K562 (cell line): ENCODE measurements around the gene OSM. TPM values are rescaled to one million over a fixed set of nuclear protein-coding genes. Genes with fewer than 3 reads are reported as not detected.

Source experiments
- ATAC-seq: fragments of 200-7000 bp; cut with Tn5 transposase; 3 replicates; pipeline ENCODE4 v1.9.1; 2020; ENCODE audit warnings: moderate library complexity
- BruUV-seq: library from RNA; stranded (reverse); fragments of 400-500 nt; replicated peaks from 2 replicates; lab custom pipeline; 2021; lab: Mats Ljungman, UMichigan
- CTCF ChIA-PET: fragments of 300-600 bp; formaldehyde crosslinking; extraction: SDS; loops from one replicate; lab custom pipeline; 2021; ENCODE audit warnings: low intra/inter-chr PET ratio; lab: Yijun Ruan, JAX
- POLR2A ChIA-PET: fragments of 300-600, 350-650 bp; sonication (Branson Sonifier 250); formaldehyde crosslinking; extraction: SDS; loops from one replicate; lab custom pipeline; 2021; ENCODE audit warnings: antibody characterized with exemption, inconsistent platforms; lab: Yijun Ruan, JAX
- DNase-seq, 4 experiments: peaks; one replicate each; pipeline versions ENCODE4 v3.0.0 to v3.0.0-alpha.2; 2011 to 2018; ENCODE audit warnings: low spot score in 3 of 4, mixed read lengths in 3 of 4; ENCODE audit errors: extremely low read depth in 1 of 4
- FAIRE-seq: peaks from 2 replicates; lab custom pipeline; 2011; peaks lifted over from hg19 to GRCh38; lab: Jason Lieb, UNC
- H2AFZ ChIP-seq: 2 replicates; pipeline ENCODE4 v1.6.0; 2011; ENCODE audit warnings: low read depth, low read length, control low read depth, inconsistent platforms
- H3K27ac ChIP-seq: fragments of 200-600 bp; 3 replicates; pipeline ENCODE4 v1.8.0; 2011; ENCODE audit warnings: low read depth, mild to moderate bottlenecking, control low read depth, inconsistent platforms, low read length, moderate library complexity, mixed read lengths; ENCODE audit errors: extremely low read depth
- H3K27me3 ChIP-seq, 2 experiments: fragments of 300-600 bp in 1 of 2; 2 replicates in 1 of 2; 3 replicates in 1 of 2; pipeline versions ENCODE4 v1.6.0 to v1.8.0; 2011; ENCODE audit warnings: inconsistent platforms in 2 of 2, low read length in 2 of 2, mild to moderate bottlenecking in 1 of 2, mixed read lengths in 1 of 2, moderate library complexity in 1 of 2; ENCODE audit not compliant: control insufficient read depth in 2 of 2, insufficient read depth in 2 of 2
- H3K36me3 ChIP-seq: fragments of 300-600 bp; 3 replicates; pipeline ENCODE4 v1.8.0; 2011; ENCODE audit warnings: mild to moderate bottlenecking, low read length, inconsistent platforms; ENCODE audit not compliant: control insufficient read depth, insufficient read depth
- H3K4me1 ChIP-seq, 2 experiments: fragments of 200-600 bp in 1 of 2; replicated peaks in 1 of 2; 2 replicates in 1 of 2; 3 replicates in 1 of 2; pipeline versions ENCODE4 v1.5.1 to v1.8.0; 2011; ENCODE audit warnings: inconsistent platforms in 2 of 2, low read length in 2 of 2, mild to moderate bottlenecking in 1 of 2, mixed read lengths in 1 of 2, moderate library complexity in 1 of 2; ENCODE audit not compliant: control insufficient read depth in 2 of 2, insufficient read depth in 2 of 2
- H3K4me2 ChIP-seq: 2 replicates; pipeline ENCODE4 v1.6.1; 2011; ENCODE audit warnings: low read length, control low read depth, inconsistent platforms, mixed read lengths; ENCODE audit not compliant: insufficient read depth
- H3K4me3 ChIP-seq: fragments of 200-600 bp; sonication (generic), shearing (Covaris generic); 2 replicates; pipeline ENCODE4 v1.5.1; 2016; ENCODE audit warnings: control low read depth, inconsistent platforms
- H3K79me2 ChIP-seq: fragments of 200-600 bp; 3 replicates; pipeline ENCODE4 v1.8.0; 2011; ENCODE audit warnings: low read length, inconsistent platforms; ENCODE audit not compliant: control insufficient read depth, insufficient read depth
- H3K9ac ChIP-seq, 2 experiments: 2 replicates each; pipeline versions ENCODE4 v1.6.0 to v1.6.1; 2011; ENCODE audit warnings: low read depth in 2 of 2, low read length in 2 of 2, control low read depth in 1 of 2, inconsistent platforms in 1 of 2, mild to moderate bottlenecking in 1 of 2, mixed read lengths in 1 of 2; ENCODE audit not compliant: insufficient read depth in 1 of 2
- H3K9me1 ChIP-seq: one replicate; pipeline ENCODE4 v1.6.0; 2011; ENCODE audit warnings: inconsistent platforms, mild to moderate bottlenecking, low read length, moderate library complexity; ENCODE audit not compliant: control insufficient read depth, insufficient read depth
- H3K9me3 ChIP-seq: replicated peaks from 2 replicates; pipeline ENCODE4 v1.5.1; 2011; ENCODE audit warnings: low read depth, low read length, inconsistent platforms; ENCODE audit not compliant: control insufficient read depth, insufficient read depth
- H4K20me1 ChIP-seq: replicated peaks from 2 replicates; pipeline ENCODE4 v1.6.1; 2011; ENCODE audit warnings: low read length, inconsistent platforms, mixed read lengths; ENCODE audit not compliant: control insufficient read depth, insufficient read depth
- L3MBTL2 ChIP-seq: fragments of 450-650 bp; IDR thresholded peaks from 2 replicates; pipeline ENCODE4 v1.6.1; 2016; ENCODE audit warnings: mild to moderate bottlenecking, moderate library complexity
- LCOR ChIP-seq: sonication (generic); formaldehyde crosslinking; IDR thresholded peaks from 2 replicates; pipeline ENCODE4 v1.8.0; 2022; ENCODE audit warnings: mild to moderate bottlenecking, missing genetic modification reagents
- MAFF ChIP-seq: IDR thresholded peaks from 2 replicates; pipeline ENCODE4 v1.6.1; 2012; ENCODE audit warnings: low read length, improper control_type of control experiment
- PREB ChIP-seq: sonication (generic); formaldehyde crosslinking; IDR thresholded peaks from 2 replicates; pipeline ENCODE4 v1.8.1; 2023; ENCODE audit warnings: mild to moderate bottlenecking, missing genetic modification reagents
- USF2 ChIP-seq: sonication (generic); formaldehyde crosslinking; IDR thresholded peaks from 2 replicates; pipeline ENCODE4 v1.5.0; 2020; ENCODE audit warnings: missing genetic modification reagents
- ZBTB1 ChIP-seq: sonication (generic); formaldehyde crosslinking; IDR thresholded peaks from 2 replicates; pipeline ENCODE4 v1.8.1; 2023; ENCODE audit warnings: missing genetic modification reagents, low read depth, mild to moderate bottlenecking, borderline replicate concordance
- ZC3H4 ChIP-seq: sonication (generic); formaldehyde crosslinking; IDR thresholded peaks from 2 replicates; pipeline ENCODE4 v1.9.0; 2021; ENCODE audit warnings: missing genetic modification reagents, borderline replicate concordance
- ZKSCAN1 ChIP-seq: fragments of 150-350 bp; IDR thresholded peaks from 2 replicates; pipeline ENCODE4 v1.6.1; 2016; ENCODE audit warnings: low read depth, low read length
- ZNF592 ChIP-seq: fragments of 450-650 bp; IDR thresholded peaks from 2 replicates; pipeline ENCODE4 v1.6.1; 2017; ENCODE audit warnings: antibody characterized with exemption, mild to moderate bottlenecking
- WGBS: fragments of 100-300 bp; shearing (Covaris generic); methylation state at CpG from one replicate; pipeline ENCODE4 v1.1.6; 2016; ENCODE audit warnings: low coverage, mixed read lengths; ENCODE audit not compliant: insufficient coverage; ENCODE audit errors: missing lambda C conversion rate; 5-methylcytosine and 5-hydroxymethylcytosine counted together
- in situ Hi-C: fragments of 300-500 bp; cut with MboI; formaldehyde crosslinking; loops from 4 replicates; pipeline ENCODE4 v1.15.0; 2018; ENCODE audit warnings: inconsistent platforms, mixed read lengths
- intact Hi-C: fragments of 100-400 bp; cut with micrococcal nuclease; formaldehyde crosslinking; loops from 2 replicates; pipeline ENCODE4 v1.14.2; 2022
- polyA plus RNA-seq, 8 experiments: library from polyadenylated mRNA; depleted of rRNA in 4 of 8; stranded (reverse) in 5 of 8; unstranded in 3 of 8; fragments of >200 nt; fragmentation: Nextera tagmentation in 2 of 8; fragmentation: Illumina TruSeq in 1 of 8; extraction: Ambion mirVana in 2 of 8; extraction: Trizol in 1 of 8; gene quantifications; 2 replicates each; pipeline versions ENCODE4 v1.2.1 to v1.2.3, GENCODE V29; 2011 to 2014; ENCODE audit warnings: inconsistent platforms in 1 of 8, missing spikeins in 1 of 8
- total RNA-seq, 7 experiments: library from RNA; depleted of rRNA in 6 of 7; stranded (reverse); fragments of >200 nt in 6 of 7; fragmentation: Illumina TruSeq in 2 of 7; extraction: Trizol in 2 of 7; gene quantifications; 2 replicates each; pipeline versions ENCODE4 v1.2.1 to v1.2.3, GENCODE V29; 2011 to 2021; ENCODE audit warnings: low replicate concordance in 1 of 7

Gene OSM
- total and polyA plus RNA-seq, 9 of the 15 experiments (the other 6 are each of a cell fraction or from before 2014, with no cell fraction given): 0.22 TPM; not detected in 8

GRCh38 chr22:30276039-30276438 lies 9.4 kb upstream of the OSM start:
- in situ Hi-C loops: no loop called here
- 40% methylated on average over 2 of the region's 8 CpGs for WGBS
- FAIRE-seq: no peak
- no peak overlapping the region; the same call in 2 of the 3 replicates for H3K27ac ChIP-seq
- H3K9ac ChIP-seq: no peak overlapping the region
- H3K9me3 ChIP-seq: no peaks in the 10 kb centered on the region
- TF ChIP-seq ZBTB1 (CRISPR knock-in tag) (no peak), ZKSCAN1 (no peak), L3MBTL2 (0 out of 2 replicates have a peak, but pooled peaks have one; percentile 2), MAFF (no peak), PREB (CRISPR knock-in tag) (no peak), ZNF592 (0 out of 2 replicates have a peak, but pooled peaks have one; percentile 31), LCOR (no peak), ZC3H4 (CRISPR knock-in tag) (no peak), USF2 (CRISPR knock-in tag) (no peak)
- H3K9me1 ChIP-seq: no peaks in the 10 kb centered on the region
- H2AFZ ChIP-seq: peak overlapping the region; percentile 82
- no peaks in the 10 kb centered on the region for H3K79me2 ChIP-seq
- intact Hi-C loops: no loop called here
- H3K4me2 ChIP-seq: peak overlapping the region; percentile 14
- H3K4me1 ChIP-seq: peaks cover 2 to 11% of the 10 kb centered on the region in 2 experiments; a peak in 3 of 5 replicates
- no TSS peak for BruUV-seq
- ChIA-PET POLR2A (interaction anchor here (0.8 to 1.8 kb wide), 2 partner anchors 12 to 109 kb away, joined by 4 to 8 read pairs; no protein-coding TSS in a partner anchor), CTCF (no interaction called here)
- no peak overlapping the region for H3K4me3 ChIP-seq
- no peaks in the 10 kb centered on the region; a peak in 1 of 5 replicates for H3K27me3 ChIP-seq
- ATAC-seq: no peak
- DNase-seq: no peak
- H3K36me3 ChIP-seq: no peaks in the 10 kb centered on the region
- H4K20me1 ChIP-seq: no peaks in the 10 kb centered on the region; the same call in 1 of the 2 replicates
